NCI-H1930 (cell line): Measurements from ENCODE around the gene FAM124A.

Experiments used
- DNase-seq, 2 experiments: peaks; one replicate each; lab custom pipeline; 2025; lab: John Stamatoyannopoulos, UW

Gene FAM124A

DNA sequence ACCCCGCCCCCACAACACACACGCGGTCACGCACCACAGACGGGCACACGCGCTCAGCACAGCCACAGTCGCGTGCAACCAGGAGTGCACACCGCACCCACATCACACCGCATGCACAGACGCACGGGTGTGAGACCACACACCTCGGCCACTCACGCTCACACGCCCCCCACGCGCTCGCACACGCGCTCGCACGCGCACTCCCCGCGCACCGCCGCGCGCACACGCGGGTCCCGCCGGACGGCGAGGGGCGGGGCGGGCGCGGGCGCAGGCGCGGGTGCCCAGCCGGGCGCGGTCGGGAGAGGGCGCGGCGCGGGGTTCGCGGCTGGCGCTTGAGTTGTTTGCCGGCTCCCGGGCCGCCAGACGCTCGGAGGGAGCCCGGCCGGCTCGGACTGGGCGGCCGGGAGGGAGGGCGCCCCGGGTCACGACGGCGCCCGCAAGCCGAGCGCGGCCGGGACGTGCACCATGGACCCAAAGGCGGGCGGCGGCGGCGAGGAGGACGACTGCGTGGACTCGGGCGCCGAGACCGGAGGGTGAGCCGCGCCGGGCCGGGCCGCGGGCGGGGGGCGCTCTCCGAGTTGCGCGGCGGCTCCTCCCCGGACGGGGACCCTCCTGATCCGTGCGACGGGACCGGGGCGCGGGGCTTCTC, at the start of gene FAM124A:
FAM124A (plus strand) TSS at position 362 of the 649 bp plus-strand sequence; CDS start at position 466, 104 bp downstream.
- peak; percentile 30 to 67 for DNase-seq

DNA sequence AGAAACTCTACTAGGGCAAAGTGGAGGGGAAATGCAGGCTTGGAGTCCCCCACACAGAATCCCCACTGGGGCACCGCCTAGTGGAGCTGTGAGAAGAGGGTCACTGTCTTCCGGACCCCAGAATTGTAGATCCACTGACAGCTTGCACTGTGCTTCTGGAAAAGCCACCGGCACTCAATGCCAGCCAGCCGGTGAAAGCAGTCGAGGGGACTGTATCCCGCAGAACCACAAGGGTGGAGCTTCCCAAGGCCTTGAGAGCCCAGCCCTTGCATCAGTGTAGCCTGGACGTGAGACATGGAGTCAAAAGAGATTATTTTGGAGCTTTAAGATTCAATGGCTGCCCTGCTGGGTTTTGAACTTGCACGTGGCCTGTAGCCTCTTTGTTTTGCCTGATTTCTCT, 47.2 kb upstream of the FAM124A start:
- DNase-seq: no peak

DNA sequence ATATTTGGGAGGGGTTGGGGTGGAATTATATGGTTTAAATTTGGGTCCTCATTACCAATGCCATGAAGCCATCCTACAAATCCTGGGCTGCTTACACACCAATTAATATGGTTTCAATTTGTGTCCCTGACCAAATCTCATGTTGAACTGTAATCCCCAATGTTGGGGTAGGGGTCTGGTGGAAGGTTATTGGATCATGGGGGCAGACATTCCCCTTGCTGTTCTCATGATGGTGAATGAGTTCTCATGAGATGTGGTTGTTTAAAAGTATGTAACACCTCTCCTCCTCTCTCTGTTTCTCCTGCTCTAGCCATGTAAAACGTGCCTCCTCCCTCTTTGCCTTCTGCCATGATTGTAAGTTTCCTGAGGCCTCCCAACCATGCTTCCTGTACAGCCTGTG, 46.6 kb upstream of the FAM124A start:
- no peak for DNase-seq

- DNase-seq: no peak
These were observed 45.0 kb upstream of the FAM124A start for GRCh38 chr13:51177188-51177587.

GRCh38 chr13:51178456-51179074, 43.6 kb upstream of the FAM124A start:
- DNase-seq: no peak

- no peak for DNase-seq
These were observed 42.7 kb upstream of the FAM124A start for GRCh38 chr13:51179432-51179971.

- no peak for DNase-seq
These were observed 41.2 kb upstream of the FAM124A start for GRCh38 chr13:51180853-51181511.

DNA sequence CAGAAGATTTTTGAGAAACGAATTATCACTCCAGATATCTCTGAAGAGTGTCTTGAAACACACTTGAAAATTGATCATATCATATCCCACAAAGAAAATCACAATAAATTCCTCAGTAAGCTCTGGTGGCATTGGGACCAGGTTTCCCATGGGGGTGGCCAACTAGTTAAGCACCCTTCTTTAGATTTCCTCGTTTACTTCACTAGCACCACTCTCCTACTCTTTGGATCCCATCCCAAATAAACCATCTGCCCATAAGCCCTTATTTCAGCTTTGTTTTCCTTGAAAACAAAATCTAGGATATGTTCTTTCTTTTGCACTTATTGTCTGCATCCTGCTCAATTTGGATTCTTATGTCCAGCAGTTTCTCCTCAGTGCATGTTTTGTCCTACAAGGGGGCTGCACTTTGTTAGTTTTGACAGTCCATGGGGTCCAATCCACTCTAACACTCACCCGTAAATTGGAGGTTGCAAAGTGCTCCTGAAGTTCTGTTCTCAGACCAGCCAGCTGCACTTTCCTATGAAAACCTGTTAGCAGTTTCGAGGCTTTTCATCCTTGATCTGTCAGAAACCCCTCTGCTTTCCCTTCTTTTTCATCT, 40.3 kb upstream of the FAM124A start:
- DNase-seq: no peak

DNA sequence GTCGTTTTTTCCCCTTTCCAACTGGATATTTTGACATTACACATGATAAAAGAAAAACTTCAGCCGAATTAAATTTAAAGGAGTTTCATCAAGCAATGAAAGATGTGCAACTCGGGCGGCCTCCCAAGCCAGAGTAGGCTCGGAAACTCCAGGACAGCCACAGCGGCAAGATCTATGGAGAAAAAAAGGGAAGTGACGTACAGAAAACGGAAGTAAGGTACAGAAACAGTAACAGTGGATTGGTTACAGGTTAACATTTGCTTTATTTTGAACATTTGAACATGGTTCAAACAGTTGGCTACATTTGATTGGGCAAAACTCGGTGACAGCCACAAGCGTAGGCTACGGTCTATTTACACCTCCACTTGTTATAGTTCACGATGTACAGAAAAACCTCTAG, 30.5 kb upstream of the FAM124A start:
- no peak for DNase-seq

- DNase-seq: no peak
These were observed 29.9 kb upstream of the FAM124A start for GRCh38 chr13:51192348-51192747.

- no peak for DNase-seq
These were observed 28.8 kb upstream of the FAM124A start for GRCh38 chr13:51193387-51193786.

DNA sequence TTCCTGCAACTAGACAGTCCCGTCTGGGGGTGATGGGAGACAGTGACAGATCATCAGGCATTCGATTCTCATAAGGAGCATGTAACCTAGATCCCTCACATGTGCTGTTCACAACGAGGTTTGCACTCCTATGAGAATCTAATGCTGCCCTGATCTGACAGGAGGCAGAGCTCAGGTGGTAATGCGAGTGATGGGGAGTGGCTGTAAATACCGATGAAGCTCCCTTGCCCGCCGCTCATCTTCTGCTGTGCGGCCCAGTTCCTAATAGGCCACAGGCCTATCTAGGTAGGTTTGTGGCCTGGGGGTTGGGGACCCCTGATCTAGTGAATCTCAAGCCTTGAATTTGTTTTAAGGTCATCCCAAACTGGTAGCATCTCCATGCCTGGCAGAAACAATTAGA, 27.3 kb upstream of the FAM124A start:
- DNase-seq: no peak

- DNase-seq: no peak
These were observed 20.3 kb upstream of the FAM124A start for GRCh38 chr13:51201886-51202285.

DNA sequence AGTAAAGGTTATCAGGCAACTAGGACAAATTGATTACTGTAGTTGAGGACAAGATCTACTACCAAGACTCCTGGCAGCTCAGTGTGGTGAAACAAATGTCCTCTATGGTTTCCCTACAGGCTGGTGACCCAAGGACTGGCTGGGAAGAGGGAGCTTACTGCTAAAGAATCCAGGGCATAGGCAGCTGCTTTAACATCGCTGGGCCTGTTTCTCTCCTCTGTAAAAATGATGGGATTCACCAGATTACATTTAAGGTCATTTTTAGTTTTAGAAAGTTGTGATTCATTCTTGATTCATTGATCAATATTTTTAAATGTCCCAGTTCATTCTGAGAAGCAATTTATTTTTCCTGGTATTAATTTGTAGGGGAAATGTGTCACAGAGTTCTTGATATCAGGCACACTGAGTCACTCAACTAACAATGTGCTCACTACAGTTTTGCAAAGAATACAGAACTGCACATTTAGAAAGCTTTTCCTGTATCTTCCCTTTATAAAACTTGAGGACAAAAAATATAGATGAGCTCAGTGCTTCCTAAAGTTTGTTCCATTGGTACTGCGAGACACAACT, 19.6 kb upstream of the FAM124A start:
- DNase-seq: no peak

GRCh38 chr13:51206584-51206983, 15.6 kb upstream of the FAM124A start:
- DNase-seq: no peak

DNA sequence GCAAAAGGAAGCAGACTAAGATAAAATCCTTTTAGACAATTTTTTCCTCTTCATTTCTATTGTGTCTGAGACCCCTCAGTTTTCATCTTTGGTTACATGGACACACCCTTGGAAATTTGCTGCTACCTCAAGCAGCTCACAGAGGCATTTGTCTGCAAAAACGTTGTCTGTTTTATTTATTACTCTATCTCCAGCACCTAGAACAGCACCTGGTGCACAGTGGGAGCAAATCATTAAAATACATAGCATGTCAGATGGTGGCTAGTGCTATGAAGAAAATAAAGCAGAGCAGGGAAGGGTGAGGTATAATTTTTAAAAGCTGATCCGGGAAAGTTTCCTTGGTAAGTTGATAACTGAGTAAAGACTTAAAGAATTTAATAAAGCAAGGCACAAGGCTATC, 14.3 kb upstream of the FAM124A start:
- no peak for DNase-seq

GRCh38 chr13:51208716-51209115, 13.5 kb upstream of the FAM124A start:
- no peak for DNase-seq

DNA sequence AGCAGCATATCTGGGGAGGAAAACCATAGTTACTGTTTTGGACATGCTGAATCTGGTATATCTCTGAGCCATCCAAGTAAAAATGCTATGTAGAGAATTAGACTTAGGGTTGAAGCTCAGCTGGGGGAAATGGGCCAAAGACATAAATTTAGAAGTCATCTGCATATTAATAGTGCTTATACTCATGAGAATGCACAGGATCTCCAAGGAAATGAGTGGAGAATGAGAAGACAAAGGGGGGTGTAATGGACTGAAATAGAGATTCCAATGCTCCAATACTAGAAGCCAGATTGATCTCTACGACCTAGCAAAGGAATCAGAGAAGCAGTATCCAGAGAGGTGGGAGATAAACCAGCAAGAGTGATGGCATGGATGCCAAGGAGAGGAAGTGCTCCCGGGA, 10.3 kb upstream of the FAM124A start:
- DNase-seq: no peak

DNA sequence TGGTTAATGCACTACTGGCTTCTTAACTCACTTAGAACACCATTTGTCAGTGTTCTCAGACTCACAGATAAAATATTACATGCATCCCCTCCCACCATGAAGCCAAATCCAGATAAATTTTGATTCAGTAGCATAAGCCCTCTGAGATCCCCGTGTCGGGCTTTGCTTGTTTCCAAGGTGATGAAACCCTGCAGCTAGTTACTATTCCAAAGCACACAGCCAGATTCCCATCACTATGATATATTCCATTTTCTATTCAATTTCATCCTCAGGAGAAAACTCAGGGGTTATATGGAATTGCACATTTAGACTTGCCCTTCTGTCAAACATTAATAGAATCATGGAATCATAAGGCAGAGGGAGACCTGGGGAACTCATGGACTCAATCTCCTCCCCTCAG, 9.4 kb upstream of the FAM124A start:
- no peak for DNase-seq

GRCh38 chr13:51213173-51213728, 8.9 kb upstream of the FAM124A start:
- no peak for DNase-seq

DNA sequence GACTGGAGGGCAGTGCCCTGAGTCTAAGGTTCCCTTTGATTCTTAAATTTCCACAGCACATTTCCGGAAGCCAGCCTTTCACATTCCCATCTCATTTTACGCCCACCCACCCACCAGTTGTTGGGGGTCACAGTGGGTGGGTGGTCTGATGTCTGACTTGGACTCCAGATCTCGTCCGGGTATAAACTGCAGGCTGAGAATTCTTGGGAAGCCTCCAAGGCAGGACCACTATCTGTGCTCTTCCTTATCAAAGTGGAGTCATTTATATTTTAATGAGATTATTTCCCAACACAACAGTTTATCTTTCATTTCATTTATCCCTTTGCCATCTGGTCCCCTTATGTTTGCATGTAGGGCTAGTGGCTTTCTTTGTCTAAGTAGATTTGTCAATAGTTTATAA, 3.6 kb upstream of the FAM124A start:
- no peak for DNase-seq

- no peak for DNase-seq
These were observed 1.5 kb upstream of the FAM124A start for GRCh38 chr13:51220706-51221105.
